Limb (tissue), 2 donors: ENCODE results near the gene TMC6.
"Not testable (repeated sequence)": the region's sequence is repeated elsewhere in the genome, so short reads cannot be mapped to it uniquely, and the experiment has no call there.

Experiments used
- DNase-seq, 2 donors: peaks; one replicate each; pipeline ENCODE4 v3.0.0-alpha.2; 2016; ENCODE audit errors: extremely low spot score in 2 of 2

Gene TMC6

GRCh38 chr17:78128551-78129350 lies at the start of gene TMC6:
TSS of gene TMC6 (minus strand) at chr17:78128755. CDS start at chr17:78126832, 1,923 bp downstream.
- peak in 1 of 2 donors; percentile 76 for DNase-seq

- DNase-seq, result peak; percentile 30 to 77
These were observed 48.0 kb upstream of the TMC6 start for GRCh38 chr17:78176548-78177025.

- no peak for DNase-seq
These were observed 47.1 kb upstream of the TMC6 start for GRCh38 chr17:78175643-78175981.

GRCh38 chr17:78174870-78175642 lies 46.5 kb upstream of the TMC6 start:
- no peak for DNase-seq

GRCh38 chr17:78174346-78174869 lies 45.9 kb upstream of the TMC6 start:
- DNase-seq, result no peak

GRCh38 chr17:78173097-78173715 lies 44.7 kb upstream of the TMC6 start:
- DNase-seq, result no peak

GRCh38 chr17:78172249-78173051 lies 43.9 kb upstream of the TMC6 start:
- no peak for DNase-seq

GRCh38 chr17:78171591-78172248 lies 43.2 kb upstream of the TMC6 start:
- not testable (repeated sequence) for DNase-seq

- DNase-seq, result no peak
These were observed 42.4 kb upstream of the TMC6 start for GRCh38 chr17:78170692-78171590.

- DNase-seq, result no peak
These were observed 40.6 kb upstream of the TMC6 start for GRCh38 chr17:78168903-78169793.

- DNase-seq, result peak in 1 of 2 donors; percentile 83
These were observed 39.8 kb upstream of the TMC6 start, which contains the start of gene SYNGR2 for GRCh38 chr17:78168242-78168902. TSS of gene SYNGR2 (plus strand) at chr17:78168581. CDS start at chr17:78168617, 36 bp downstream.

GRCh38 chr17:78166416-78166815 lies 37.9 kb upstream of the TMC6 start:
- DNase-seq, result no peak

GRCh38 chr17:78164748-78165607 lies 36.4 kb upstream of the TMC6 start:
- no peak for DNase-seq

- no peak for DNase-seq
These were observed 35.6 kb upstream of the TMC6 start for GRCh38 chr17:78163881-78164747.

GRCh38 chr17:78159575-78160158 lies 31.1 kb upstream of the TMC6 start:
- no peak for DNase-seq
